Ovary (tissue), 9 donors: ENCODE data around the gene SLC12A5. TPM values are rescaled to one million over a fixed set of nuclear protein-coding genes. Genes with fewer than 3 reads are reported as not detected.

Experiments
- DNase-seq, 5 donors: peaks; one replicate each; pipeline ENCODE4 v3.0.0-alpha.2; 2019 to 2020
- H3K27ac ChIP-seq, 2 donors: fragments of 200-600 bp; one replicate each; pipeline versions ENCODE4 v1.5.1 to v1.8.0; 2019 to 2022
- H3K27me3 ChIP-seq: fragments of 200-600 bp; one replicate; pipeline ENCODE4 v1.8.0; 2022
- H3K36me3 ChIP-seq: fragments of 200-600 bp; sonication (generic); one replicate; pipeline ENCODE4 v1.5.1; 2019
- H3K4me1 ChIP-seq: one replicate; pipeline ENCODE4 v1.8.1; 2013; ENCODE audit warnings: mild to moderate bottlenecking, moderate library complexity; ENCODE audit not compliant: insufficient read depth
- H3K4me3 ChIP-seq: fragments of 200-600 bp; sonication (generic); one replicate; pipeline ENCODE4 v1.5.1; 2017
- H3K9me3 ChIP-seq, 2 donors: fragments of 200-600 bp in 1 of 2; sonication (generic) in 1 of 2; one replicate each; pipeline versions ENCODE4 v1.5.1 to v1.8.1; 2013 to 2019; ENCODE audit warnings: mild to moderate bottlenecking in 1 of 2, moderate library complexity in 1 of 2
- CTCF ChIP-seq, 3 donors: fragments of 450-650 bp in 2 of 3; fragments of 200-600 bp in 1 of 3; IDR thresholded peaks; one replicate each; pipeline versions ENCODE4 v1.5.1 to v1.8.0; 2016 to 2022; ENCODE audit warnings: antibody characterized with exemption in 3 of 3, mild to moderate bottlenecking in 1 of 3
- EP300 ChIP-seq: sonication (generic); formaldehyde crosslinking; IDR thresholded peaks from one replicate; pipeline ENCODE4 v1.6.1; 2017; ENCODE audit warnings: antibody characterized with exemption
- POLR2A ChIP-seq: fragments of 450-650 bp; IDR thresholded peaks from one replicate; pipeline ENCODE4 v1.6.1; 2017; ENCODE audit warnings: antibody characterized with exemption, mild to moderate bottlenecking, moderate library complexity
- WGBS, 3 donors: extraction: QIAGEN DNeasy Blood & Tissue Kit in 1 of 3; methylation state at CpG; one replicate each; pipeline versions ENCODE4 v1.1.5 to v1.1.7; 2013 to 2017; 5-methylcytosine and 5-hydroxymethylcytosine counted together
- intact Hi-C, 4 donors: fragments of 100-400 bp; cut with DNase I; formaldehyde crosslinking; loops; one replicate each; pipeline versions ENCODE4 v1.11.0 to v1.15.1; 2022 to 2023
- polyA plus RNA-seq, 2 donors: library from polyadenylated mRNA; stranded (reverse); fragments of 200-250 nt in 1 of 2; fragments of 350-450 nt in 1 of 2; fragmentation: Illumina TruSeq in 1 of 2; extraction: RNeasy Lipid Tissue Mini Kit (QIAGEN cat#74804) in 1 of 2; gene quantifications; one replicate each; pipeline ENCODE4 v1.2.3, GENCODE V29; 2013 to 2014
- total RNA-seq, 7 donors: library from RNA; depleted of rRNA in 2 of 7; stranded (reverse); fragments of >200 nt in 2 of 7; fragmentation: NEBNext Ultra II Directional in 3 of 7; extraction: Animal tissue kit (Norgen Biotek cat#: 25700) in 3 of 7; gene quantifications; one replicate each; pipeline versions ENCODE4 v1.1.0 to v1.2.4, GENCODE V29; 2016 to 2023
- donor health status: DM: no; HTN: no; CAD: no; lungs with moderate emphysema.
- donor health status: DM: no; HTN: no; CAD: no.
- donor health status: Bipolar disorder and iron deficiency.
- donor health status: DM: yes; HTN: yes; CAD: no.
- donor health status: DM: no; HTN: no; CAD: no.
- donor health status: DM: yes; HTN: yes; CAD: no.

SLC12A5 gene
- total and polyA plus RNA-seq, 9 donors: 1.1 to 3.8 (median 1.4) TPM; not detected in 2

- Histone ChIP-seq H3K27me3 (no peaks in the 10 kb centered on the region), H3K4me1 (peaks cover 5% of the 10 kb centered on the region), H3K9me3 (no peaks in the 10 kb centered on the region), H3K36me3 (peaks cover 3% of the 10 kb centered on the region), H3K27ac (no peak overlapping the region), H3K4me3 (no peak overlapping the region)
- no peak for DNase-seq
- WGBS, 3 donors: 68 to 90% (median 71%) methylated on average over 4 of the region's 4 CpGs
- no peak for TF ChIP-seq EP300
- intact Hi-C loops: no loop called here
Measured at GRCh38 chr20:46060975-46061374, 32.0 kb downstream of the SLC12A5 start.

GRCh38 chr20:46062151-46062550, 33.1 kb downstream of the SLC12A5 start:
- no peak for DNase-seq
- H3K27ac ChIP-seq: no peak overlapping the region
- no peak for TF ChIP-seq CTCF (IDR thresholded peaks at IDR 0.05)
- no peak for TF ChIP-seq POLR2A
- peaks cover 5% of the 10 kb centered on the region for H3K4me1 ChIP-seq
- H3K9me3 ChIP-seq: no peaks in the 10 kb centered on the region
- 54 to 78% (median 72%) methylated on average over 4 of the region's 4 CpGs for WGBS, 3 donors
- H3K4me3 ChIP-seq: no peak overlapping the region
- intact Hi-C loops: no loop called here
- peaks cover 3% of the 10 kb centered on the region for H3K36me3 ChIP-seq
- no peaks in the 10 kb centered on the region for H3K27me3 ChIP-seq

- no peak for TF ChIP-seq EP300
- TF ChIP-seq CTCF (IDR thresholded peaks at IDR 0.05): no peak
- intact Hi-C loops: no loop called here
- 81 to 89% (median 81%) methylated on average over 12 of the region's 12 CpGs for WGBS, 3 donors
- Histone ChIP-seq H3K4me3 (no peak overlapping the region), H3K27ac (no peak overlapping the region), H3K4me1 (peaks cover 5% of the 10 kb centered on the region), H3K9me3 (no peaks in the 10 kb centered on the region), H3K36me3 (peaks cover 3% of the 10 kb centered on the region), H3K27me3 (no peaks in the 10 kb centered on the region)
- DNase-seq: no peak
Measured at GRCh38 chr20:46062621-46063020, 33.6 kb downstream of the SLC12A5 start.

GRCh38 chr20:46063151-46063550, 34.1 kb downstream of the SLC12A5 start:
- H3K27me3 ChIP-seq: no peaks in the 10 kb centered on the region
- intact Hi-C loops: no loop called here
- no peak overlapping the region for H3K4me3 ChIP-seq
- H3K27ac ChIP-seq: no peak overlapping the region
- no peak for DNase-seq
- H3K4me1 ChIP-seq: peaks cover 2% of the 10 kb centered on the region
- TF ChIP-seq POLR2A (no peak), CTCF (IDR thresholded peaks at IDR 0.05) (no peak), EP300 (no peak)
- H3K36me3 ChIP-seq: peaks cover 7% of the 10 kb centered on the region
- H3K9me3 ChIP-seq: no peaks in the 10 kb centered on the region
- 89 to 90% (median 90%) methylated on average over 8 of the region's 8 CpGs for WGBS, 3 donors

GRCh38 chr20:46063652-46064054, 34.6 kb downstream of the SLC12A5 start:
- H3K4me1 ChIP-seq: no peaks in the 10 kb centered on the region
- no peak overlapping the region for H3K27ac ChIP-seq
- peaks cover 7% of the 10 kb centered on the region for H3K36me3 ChIP-seq
- H3K9me3 ChIP-seq: no peaks in the 10 kb centered on the region
- H3K4me3 ChIP-seq: no peak overlapping the region
- no peaks in the 10 kb centered on the region for H3K27me3 ChIP-seq
- intact Hi-C loops: no loop called here
- DNase-seq: no peak
- WGBS, 3 donors: 59 to 70% (median 67%) methylated on average over 3 of the region's 3 CpGs
- no peak for TF ChIP-seq CTCF (IDR thresholded peaks at IDR 0.05)
- no peak for TF ChIP-seq POLR2A
- no peak for TF ChIP-seq EP300
